ENCODE data around the gene SFRP5. TPM values are rescaled to one million over a fixed set of nuclear protein-coding genes. Genes with fewer than 3 reads are reported as not detected.

The SFRP5 gene
- total RNA-seq, 1 experiment from 2014 or later = 0.08 TPM

DNA sequence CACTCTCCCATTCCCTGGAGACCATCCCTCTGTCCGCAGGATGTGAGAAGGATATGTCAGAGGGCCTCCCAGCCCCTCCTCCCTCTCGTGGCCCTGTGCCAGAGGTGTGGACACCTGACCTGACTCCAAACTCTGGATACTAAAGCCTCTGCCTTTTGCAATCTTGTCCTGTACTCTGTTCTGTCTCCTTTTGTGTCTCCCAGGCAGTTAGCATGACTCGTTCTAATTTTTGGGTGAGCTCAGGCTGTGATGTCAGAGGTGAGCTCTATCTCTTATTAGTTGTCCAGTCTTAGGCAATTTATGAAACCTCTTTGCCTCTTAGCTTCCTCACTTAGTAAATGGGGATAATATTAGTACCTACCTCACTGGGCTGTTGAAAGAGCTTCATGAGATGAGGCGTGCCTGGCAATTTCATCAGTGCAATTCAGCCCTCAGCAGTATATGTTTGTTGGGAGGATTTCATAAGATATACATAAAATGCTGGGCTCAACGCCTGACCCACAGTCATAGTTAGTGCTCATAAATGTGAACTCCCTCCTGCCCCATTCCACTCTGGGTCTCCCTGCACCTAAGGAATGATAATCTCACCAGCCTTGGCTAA is 47.4 kb downstream of the SFRP5 start:
- in situ Hi-C loops (cut with HindIII; ENCODE audit: low pct_unique_long_range_greater_than_20kb, low sequenced_read_pairs) = no loop called here
- DNase-seq (ENCODE audit: low read depth, low spot score) = no peak

DNA sequence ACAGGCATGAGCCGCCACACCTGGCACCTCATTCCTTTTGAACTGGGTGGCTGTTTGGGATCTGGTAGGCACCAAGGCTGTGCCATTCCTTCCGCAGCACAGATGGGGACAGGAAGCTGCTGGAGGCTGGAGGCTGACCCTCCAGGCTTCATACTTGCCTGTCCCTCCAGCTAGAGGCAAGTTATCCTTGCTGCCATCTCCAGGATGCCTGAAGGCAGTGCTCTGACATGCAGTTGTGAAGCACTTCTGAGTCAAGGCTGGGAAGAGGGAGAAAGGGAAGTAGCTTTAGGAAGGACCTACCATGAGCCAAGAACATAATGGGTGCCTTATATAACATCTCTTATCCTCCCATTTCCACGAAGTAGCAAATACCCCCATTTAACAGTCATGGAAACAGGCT is 48.8 kb downstream of the SFRP5 start:
- DNase-seq (ENCODE audit: low read depth, low spot score) = no peak
- in situ Hi-C loops (cut with HindIII; ENCODE audit: low pct_unique_long_range_greater_than_20kb, low sequenced_read_pairs) = no loop called here

DNA sequence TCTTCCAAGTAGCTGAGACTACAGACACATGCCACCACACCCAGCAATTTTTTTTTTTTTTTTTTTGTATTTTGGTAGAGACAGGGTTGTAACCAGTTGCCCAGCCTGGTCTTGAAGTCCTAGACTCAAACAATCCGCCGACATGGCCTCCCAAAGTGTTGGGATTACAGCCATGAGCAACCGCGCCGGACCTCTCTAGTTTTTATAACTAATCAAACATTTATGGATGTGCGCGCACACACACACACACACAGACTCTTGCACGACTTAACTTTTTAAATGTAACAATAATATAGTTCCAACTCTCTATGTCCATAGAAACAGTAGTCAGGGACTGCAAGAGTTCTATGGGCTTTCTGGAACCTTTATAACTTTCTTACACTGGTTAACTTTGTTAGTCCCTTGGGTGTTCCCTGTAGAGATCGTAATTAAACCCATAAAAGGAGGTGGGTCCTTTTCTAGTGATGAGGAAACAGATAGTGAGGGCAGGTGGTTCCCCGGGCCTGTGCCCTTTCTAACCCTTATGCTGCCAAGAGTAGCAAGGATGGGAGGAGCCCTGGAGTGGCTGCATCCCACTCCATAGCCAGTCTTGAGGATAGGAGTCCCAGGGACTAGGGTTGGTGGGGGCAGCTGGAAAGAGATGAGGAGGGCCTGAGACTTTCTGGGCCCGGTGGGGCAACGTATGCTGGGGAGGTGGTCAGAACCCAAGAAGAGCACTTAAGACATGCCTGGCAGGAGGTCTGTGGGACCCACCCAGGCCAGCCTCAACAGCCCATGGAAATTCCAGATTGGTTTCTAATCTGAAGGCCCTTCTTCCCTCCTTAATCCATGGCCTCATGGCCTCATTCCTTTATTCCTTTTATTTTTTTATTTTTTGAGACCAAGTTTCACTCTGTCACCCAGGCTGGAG is 49.7 kb downstream of the SFRP5 start:
- DNase-seq (ENCODE audit: low read depth, low spot score) = no peak
- in situ Hi-C loops (cut with HindIII; ENCODE audit: low pct_unique_long_range_greater_than_20kb, low sequenced_read_pairs) = no loop called here

DNA sequence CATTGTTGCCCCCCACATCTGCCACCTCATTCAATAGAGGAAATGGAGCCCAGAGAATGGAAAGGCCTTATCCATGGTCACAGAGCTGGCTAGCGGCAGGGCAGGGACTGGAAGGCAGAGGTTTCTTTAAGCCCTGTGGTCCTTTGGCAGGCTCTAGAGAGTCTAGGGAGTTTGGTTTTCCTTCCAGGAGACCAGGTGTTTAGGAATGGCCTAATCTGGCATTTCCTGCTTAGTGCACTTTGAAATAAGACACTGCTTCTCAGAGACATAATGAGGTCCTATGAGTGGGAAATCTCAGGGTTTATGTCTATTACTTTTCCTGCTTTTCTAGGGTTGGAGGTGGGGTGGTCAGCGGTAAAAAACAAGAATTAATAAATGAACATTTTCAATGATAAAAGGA is 52.2 kb downstream of the SFRP5 start:
- in situ Hi-C loops (cut with HindIII; ENCODE audit: low pct_unique_long_range_greater_than_20kb, low sequenced_read_pairs) = no loop called here
- DNase-seq (ENCODE audit: low read depth, low spot score) = no peak

DNA sequence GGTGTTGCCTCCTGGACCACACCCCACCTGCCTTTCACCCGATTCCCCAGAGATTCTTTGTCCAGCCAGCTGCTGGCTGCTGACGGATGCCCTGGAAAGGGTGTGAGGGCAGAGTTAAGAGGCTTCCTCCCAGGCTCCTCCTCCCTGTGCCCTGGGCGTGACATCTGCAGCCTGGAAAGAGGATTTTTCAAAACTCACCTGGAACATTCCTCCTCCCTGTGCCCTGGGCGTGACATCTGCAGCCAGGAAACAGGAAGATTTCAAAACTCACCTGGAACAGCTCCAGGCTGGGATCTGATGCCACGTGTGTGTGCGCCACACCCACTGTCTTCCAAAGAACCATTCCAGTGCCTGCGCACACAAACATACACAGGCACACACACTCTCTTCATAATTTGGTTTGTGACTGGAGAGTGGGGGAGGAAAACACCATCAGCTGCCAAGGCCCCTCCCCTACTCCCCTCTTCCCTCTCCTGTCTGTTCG is 53.1 kb downstream of the SFRP5 start:
- DNase-seq (ENCODE audit: low read depth, low spot score) = no peak
- in situ Hi-C loops (cut with HindIII; ENCODE audit: low pct_unique_long_range_greater_than_20kb, low sequenced_read_pairs) = no loop called here

DNA sequence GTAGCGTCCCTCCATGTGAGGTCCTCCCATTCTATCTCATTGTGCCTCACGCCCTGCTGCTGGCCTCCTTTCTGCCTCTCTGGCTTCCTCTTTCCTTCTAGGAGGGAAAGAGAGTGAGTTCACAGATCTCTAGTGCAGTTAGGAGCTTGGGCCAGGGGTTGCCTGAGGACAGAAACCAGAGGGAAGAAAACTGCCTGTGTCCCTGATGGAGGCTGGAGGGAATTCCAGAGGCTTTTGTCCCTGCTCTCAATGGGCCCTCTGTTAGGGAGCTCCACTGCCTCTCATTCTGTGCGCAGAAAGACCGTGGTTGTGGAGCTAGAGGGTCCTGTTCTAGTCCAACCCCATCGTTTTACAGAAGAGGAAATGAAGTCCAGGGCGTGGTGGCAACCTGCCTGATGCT is 53.6 kb downstream of the SFRP5 start:
- DNase-seq (ENCODE audit: low read depth, low spot score) = peak; percentile 93
- in situ Hi-C loops (cut with HindIII; ENCODE audit: low pct_unique_long_range_greater_than_20kb, low sequenced_read_pairs) = no loop called here

DNA sequence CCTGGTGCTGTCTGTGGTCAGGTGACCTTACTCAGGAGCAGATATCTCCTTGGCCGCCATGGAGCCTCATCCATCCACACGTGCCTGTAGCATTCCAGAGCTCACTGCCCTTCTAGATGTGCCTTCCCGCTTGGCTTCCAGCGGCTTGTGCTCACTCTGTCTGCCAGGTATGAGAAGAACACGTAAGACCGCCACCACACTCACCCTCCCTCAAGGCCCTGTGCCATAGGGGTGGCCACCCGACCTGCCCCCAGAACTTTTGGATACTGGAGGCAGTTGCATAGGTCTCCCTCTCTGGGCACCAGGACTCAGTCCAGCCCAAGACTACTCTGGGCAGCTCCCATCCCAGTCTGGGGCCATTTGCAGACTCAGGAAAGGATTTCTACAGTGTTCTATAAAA is 54.2 kb downstream of the SFRP5 start:
- in situ Hi-C loops (cut with HindIII; ENCODE audit: low pct_unique_long_range_greater_than_20kb, low sequenced_read_pairs) = no loop called here
- DNase-seq (ENCODE audit: low read depth, low spot score) = no peak

Other genes starting within 250 kb of the SFRP5 start
- not detected in 2 replicates for gene ANKRD2, start 199.2 kb downstream of the SFRP5 start, total RNA-seq (2014; rRNA removed; shearing (Covaris generic))
- gene HOGA1, start 187.6 kb downstream of the SFRP5 start, total RNA-seq (2014; rRNA removed; shearing (Covaris generic)) = 2.1 and 3.9 TPM in 2 replicates
- gene C10orf62, start 182.3 kb downstream of the SFRP5 start, total RNA-seq (2014; rRNA removed; shearing (Covaris generic)) = not detected in 2 replicates
- gene MORN4, start 138.5 kb downstream of the SFRP5 start, total RNA-seq (2014; rRNA removed; shearing (Covaris generic)) = 3.5 and 4.4 TPM in 2 replicates
- gene PI4K2A, start 131.3 kb downstream of the SFRP5 start, total RNA-seq (2014; rRNA removed; shearing (Covaris generic)) = 15.0 and 15.3 TPM in 2 replicates
- gene AVPI1, start 84.8 kb downstream of the SFRP5 start, total RNA-seq (2014; rRNA removed; shearing (Covaris generic)) = 126 and 133 TPM in 2 replicates
- 27.4 and 28.4 TPM in 2 replicates for gene MARVELD1, start 58.3 kb downstream of the SFRP5 start, total RNA-seq (2014; rRNA removed; shearing (Covaris generic))
- 27.5 and 27.9 TPM in 2 replicates for gene ZFYVE27, start 34.9 kb downstream of the SFRP5 start, total RNA-seq (2014; rRNA removed; shearing (Covaris generic))
- gene GOLGA7B, start 77.8 kb upstream of the SFRP5 start, total RNA-seq (2014; rRNA removed; shearing (Covaris generic)) = 14.9 and 15.8 TPM in 2 replicates